Measurements from ENCODE around the gene MYRFL. TPM values are rescaled to one million over a fixed set of nuclear protein-coding genes. Genes with fewer than 3 reads are reported as not detected.

Gene MYRFL
- total RNA-seq, 1 experiment from 2014 or later, result 0.57 TPM

- H2AK5ac ChIP-seq (ENCODE audit: insufficient read length, low read length), result no peak overlapping the region
- no peak overlapping the region for H2AFZ ChIP-seq (ENCODE audit: low read length)
- no peak overlapping the region for H2BK5ac ChIP-seq (ENCODE audit: insufficient read length, low read length)
- H3K27me3 ChIP-seq (ENCODE audit: insufficient read depth, low read length), result no peaks in the 10 kb centered on the region
- no peak overlapping the region for H3K23ac ChIP-seq (ENCODE audit: insufficient read length, low read depth, low read length)
- no peaks in the 10 kb centered on the region for H4K20me1 ChIP-seq (ENCODE audit: control insufficient read depth, insufficient read depth, insufficient read length)
- H4K8ac ChIP-seq (replicated peaks; ENCODE audit: insufficient read length, low read depth, low read length), result no peak overlapping the region
- Mint-ChIP-seq H3K27ac (no peak overlapping the region), H3K27me3 (ENCODE audit: low read depth) (no peaks in the 10 kb centered on the region; the same call in 1 of the 2 replicates), H3K4me3 (no peak overlapping the region), H3K4me1 (peaks cover 3% of the 10 kb centered on the region in 2 experiments; a peak in 3 of 4 replicates), H3K9me3 (no peaks in the 10 kb centered on the region; a peak in 1 of 5 replicates), H3K36me3 (ENCODE audit: insufficient read depth in 1 of 3, low read depth in 3 of 3) (no peaks in the 10 kb centered on the region)
- H4K5ac ChIP-seq (ENCODE audit: insufficient read length, low read depth, low read length), result no peak overlapping the region
- no peaks in the 10 kb centered on the region for H3K79me1 ChIP-seq (ENCODE audit: insufficient read depth, low read depth, low read length, poor library complexity, severe bottlenecking)
- H4K91ac ChIP-seq (ENCODE audit: insufficient read length, low read depth, low read length), result no peak overlapping the region
- no peak overlapping the region for H3T11ph ChIP-seq (ENCODE audit: low read length)
- no peak overlapping the region for H2BK20ac ChIP-seq (ENCODE audit: low read depth, low read length, poor library complexity, severe bottlenecking)
- H3K79me2 ChIP-seq (ENCODE audit: insufficient read depth, low read length), result no peaks in the 10 kb centered on the region
- H3K4me2 ChIP-seq (ENCODE audit: insufficient read depth, insufficient read length, low read length), result no peak overlapping the region
- no peak overlapping the region for H3K18ac ChIP-seq (ENCODE audit: insufficient read length, low read depth, low read length)
- H3K4me1 ChIP-seq (ENCODE audit: insufficient read depth, low read length), result no peaks in the 10 kb centered on the region
- H3K23me2 ChIP-seq (ENCODE audit: insufficient read length, low read depth, low read length, poor library complexity, severe bottlenecking), result no peaks in the 10 kb centered on the region
- WGBS (ENCODE audit: extremely low coverage, insufficient read length, low lambda C conversion rate), result no CpG with 5 or more reads among the region's 4 CpGs
- H3K14ac ChIP-seq (ENCODE audit: insufficient read depth, low read length), result no peak overlapping the region
- no peak overlapping the region for H3K9ac ChIP-seq (ENCODE audit: extremely low read depth, insufficient read length, low read length)
- no peak overlapping the region for H3K56ac ChIP-seq (ENCODE audit: insufficient read length, low read depth, low read length)
- H3K4ac ChIP-seq (ENCODE audit: low read depth, low read length), result no peak overlapping the region
- H2BK120ac ChIP-seq (ENCODE audit: low read depth, low read length, poor library complexity, severe bottlenecking), result no peak overlapping the region
- no peak overlapping the region for H2BK15ac ChIP-seq (ENCODE audit: low read depth, low read length)
- TF ChIP-seq CTCF (conservative IDR thresholded peaks at IDR 0.05), result no peak
- H3K27ac ChIP-seq (ENCODE audit: insufficient read length, low read depth, low read length), result no peak overlapping the region
- no peak overlapping the region for H2BK12ac ChIP-seq (ENCODE audit: insufficient read length, low read depth, low read length)
- DNase-seq, result no peak
- no peaks in the 10 kb centered on the region for H3K9me3 ChIP-seq (ENCODE audit: control insufficient read depth, low read depth, low read length)
Observed at GRCh38 chr12:69837191-69837590, 12.2 kb downstream of the MYRFL start.
